Kidney (tissue), 14 donors: Measurements from ENCODE around the gene UMPS. TPM values are rescaled to one million over a fixed set of nuclear protein-coding genes. Genes with fewer than 3 reads are reported as not detected.

Experiments used
- DNase-seq, 5 donors: peaks; one replicate each; pipeline ENCODE4 v3.0.0-alpha.2; 2013 to 2020
- FAIRE-seq: peaks from 2 replicates; lab custom pipeline; 2012; peaks lifted over from hg19 to GRCh38; lab: Jason Lieb, UNC
- H3K27ac ChIP-seq, 2 donors: one replicate each; pipeline ENCODE4 v1.7.0; 2013; ENCODE audit warnings: low read depth in 2 of 2, low read length in 2 of 2, inconsistent platforms in 1 of 2
- H3K27me3 ChIP-seq: one replicate; pipeline ENCODE4 v1.7.1; 2013; ENCODE audit warnings: low read length, inconsistent platforms; ENCODE audit not compliant: control insufficient read depth, insufficient read depth
- H3K36me3 ChIP-seq, 3 donors: one replicate each; pipeline versions ENCODE4 v1.7.0 to v1.7.1; 2013; ENCODE audit warnings: low read length in 3 of 3, control low read depth in 1 of 3, inconsistent platforms in 1 of 3; ENCODE audit not compliant: insufficient read depth in 3 of 3, control insufficient read depth in 2 of 3
- H3K4me1 ChIP-seq, 3 donors: one replicate each; pipeline versions ENCODE4 v1.7.0 to v1.7.1; 2013; ENCODE audit warnings: low read length in 3 of 3, inconsistent platforms in 1 of 3, low read depth in 1 of 3; ENCODE audit not compliant: control insufficient read depth in 2 of 3, insufficient read depth in 2 of 3
- H3K4me3 ChIP-seq, 3 donors: one replicate each; pipeline versions ENCODE4 v1.7.0 to v1.8.1; 2013; ENCODE audit warnings: low read length in 3 of 3, control low read depth in 1 of 3, inconsistent platforms in 1 of 3
- H3K9ac ChIP-seq, 3 donors: one replicate each; pipeline versions ENCODE4 v1.7.0 to v1.7.1; 2013; ENCODE audit warnings: low read length in 3 of 3, control low read depth in 1 of 3, inconsistent platforms in 1 of 3
- H3K9me3 ChIP-seq, 3 donors: one replicate each; pipeline versions ENCODE4 v1.7.0 to v1.7.1; 2013; ENCODE audit warnings: low read length in 3 of 3, control low read depth in 1 of 3, inconsistent platforms in 1 of 3; ENCODE audit not compliant: control insufficient read depth in 2 of 3, insufficient read depth in 1 of 3
- CTCF ChIP-seq: IDR thresholded peaks from 3 replicates; pipeline ENCODE4 v1.5.1; 2012; ENCODE audit warnings: mild to moderate bottlenecking, moderate library complexity, borderline replicate concordance; ENCODE audit not compliant: insufficient read depth; ENCODE audit errors: extremely low read depth
- intact Hi-C: fragments of 100-400 bp; cut with DNase I; formaldehyde crosslinking; loops from one replicate; pipeline ENCODE4 v1.11.1; 2022
- polyA plus RNA-seq: library from polyadenylated mRNA; stranded (reverse); fragments of 350-450 nt; fragmentation: Illumina TruSeq; extraction: RNeasy Lipid Tissue Mini Kit (QIAGEN cat#74804); gene quantifications from one replicate; pipeline ENCODE4 v1.2.3, GENCODE V29; 2014; ENCODE audit warnings: low read depth, low replicate concordance; ENCODE audit not compliant: insufficient read depth
- total RNA-seq: library from RNA; stranded (reverse); fragmentation: NEBNext Ultra II Directional; extraction: Animal tissue kit (Norgen Biotek cat#: 25700); gene quantifications from one replicate; pipeline ENCODE4 v1.2.1, GENCODE V29; 2021
- donor health status: control.
- donor health status: control.
- donor health status: control.
- donor health status: control.
- donor health status: control.
- donor health status: DM: yes; HTN: yes; CAD: no.
- donor health status: Normal renal cell carcinoma (clear cell type).

The UMPS gene
- total and polyA plus RNA-seq, 2 donors from 2014 or later = 24.7 to 25.7 TPM

- Histone ChIP-seq H3K4me1 (peaks cover 5 to 45% (median 39%) of the 10 kb centered on the region in 3 donors), H3K36me3 (peaks cover 0 to 4% (median 0%) of the 10 kb centered on the region in 3 donors), H3K9ac (no peak overlapping the region), H3K27ac (peak overlapping the region; percentile 41 to 47), H3K9me3 (no peaks in the 10 kb centered on the region), H3K27me3 (no peaks in the 10 kb centered on the region), H3K4me3 (peak overlapping the region in 1 of 3 donors; percentile 10)
- intact Hi-C loops = no loop called here
- peak in 4 of 5 donors; percentile 58 to 82 (median 67) for DNase-seq
- TF ChIP-seq CTCF = no peak
- no peak for FAIRE-seq
These were observed 44.1 kb downstream of the UMPS start for GRCh38 chr3:124774327-124774718.

GRCh38 chr3:124774841-124775402 is 44.7 kb downstream of the UMPS start:
- H3K9me3 ChIP-seq = no peaks in the 10 kb centered on the region
- DNase-seq (no peak), FAIRE-seq (no peak)
- no peaks in the 10 kb centered on the region for H3K36me3 ChIP-seq
- intact Hi-C loops = no loop called here
- no peaks in the 10 kb centered on the region for H3K27me3 ChIP-seq
- TF ChIP-seq CTCF = no peak
- no peak overlapping the region for H3K9ac ChIP-seq
- peaks cover 5 to 51% (median 42%) of the 10 kb centered on the region in 3 donors for H3K4me1 ChIP-seq
- peak overlapping the region; percentile 41 to 47 for H3K27ac ChIP-seq
- peak overlapping the region in 1 of 3 donors; percentile 10 for H3K4me3 ChIP-seq

- Histone ChIP-seq H3K4me1 (peaks cover 5 to 51% (median 48%) of the 10 kb centered on the region in 3 donors), H3K4me3 (no peak overlapping the region), H3K9ac (no peak overlapping the region), H3K36me3 (no peaks in the 10 kb centered on the region), H3K9me3 (no peaks in the 10 kb centered on the region), H3K27me3 (no peaks in the 10 kb centered on the region), H3K27ac (no peak overlapping the region)
- no peak for TF ChIP-seq CTCF
- DNase-seq (no peak), FAIRE-seq (no peak)
- intact Hi-C loops = no loop called here
These were observed 45.6 kb downstream of the UMPS start for GRCh38 chr3:124775877-124776276.
